ENCODE results near the gene CAMKV.
A peak's percentile ranks its signal among the peaks of the same experiment; 100 is the strongest.

The CAMKV gene

GRCh38 chr3:49895791-49896190 is 26.1 kb upstream of the CAMKV start:
- DNase-seq = no peak

- no peak for DNase-seq
These were observed 19.6 kb upstream of the CAMKV start for GRCh38 chr3:49889296-49889695.

GRCh38 chr3:49886922-49887265 is 17.2 kb upstream of the CAMKV start:
- DNase-seq = no peak

- DNase-seq = no peak
These were observed 14.3 kb upstream of the CAMKV start for GRCh38 chr3:49883998-49884397.

DNA sequence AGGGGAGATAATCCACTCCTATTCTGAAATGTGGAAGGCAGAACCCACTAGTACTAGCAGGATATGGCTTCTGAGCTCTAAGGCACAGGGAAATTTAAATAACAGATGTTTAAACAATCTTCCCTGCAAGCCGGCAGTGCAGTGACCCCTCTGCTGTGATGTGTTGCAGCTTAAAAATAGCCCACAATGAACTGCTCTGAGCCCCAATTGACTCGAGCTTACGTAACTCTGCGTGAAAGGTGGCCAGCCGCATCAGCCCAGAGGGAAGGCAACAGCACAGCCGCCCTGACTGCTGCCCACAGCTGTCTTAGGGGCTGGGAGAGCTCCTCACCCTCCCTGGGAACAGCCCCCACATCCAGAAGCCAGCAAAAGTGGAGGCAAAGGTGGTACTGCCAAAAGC is 12.5 kb upstream of the CAMKV start:
- DNase-seq = no peak

DNA sequence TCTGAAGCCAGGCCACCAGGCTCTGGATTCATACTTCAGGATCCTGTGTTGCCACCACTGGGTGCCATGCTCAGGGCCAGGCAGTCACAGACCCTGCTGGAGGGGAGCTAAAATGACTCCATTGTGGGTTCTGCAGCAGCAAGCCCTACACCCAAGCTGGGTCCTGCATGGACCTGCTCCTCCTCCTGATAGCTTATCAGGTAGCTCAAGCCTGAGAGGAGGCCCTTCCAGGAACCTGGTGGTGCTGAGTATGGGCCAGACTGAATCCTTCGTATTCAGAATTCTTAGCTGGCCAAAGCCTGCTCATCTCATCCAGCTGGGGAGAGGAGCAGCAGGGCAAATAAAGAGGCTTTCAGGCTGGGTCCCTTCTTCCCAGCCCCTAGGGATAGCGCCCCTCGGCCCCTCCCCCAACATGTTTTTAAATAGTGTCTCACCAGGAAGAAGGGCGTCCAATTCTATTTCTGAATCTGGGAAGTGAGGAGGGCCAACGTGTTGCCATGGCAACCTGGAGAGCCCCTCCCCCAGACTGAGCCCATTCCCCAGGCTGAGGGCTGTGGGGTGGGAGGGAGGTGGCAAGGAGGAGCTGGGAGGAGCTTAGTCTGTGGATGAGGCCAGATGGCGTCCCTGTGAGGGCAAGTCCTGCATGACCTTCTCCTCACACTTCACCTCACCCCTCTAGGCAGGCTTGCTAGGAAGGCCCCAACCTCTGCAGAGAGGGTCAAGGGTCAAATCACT is 11.0 kb upstream of the CAMKV start:
- no peak for DNase-seq

GRCh38 chr3:49879721-49880120 is 10.0 kb upstream of the CAMKV start:
- DNase-seq = no peak

- no peak for DNase-seq
These were observed 9.0 kb upstream of the CAMKV start for GRCh38 chr3:49878686-49879085.

DNA sequence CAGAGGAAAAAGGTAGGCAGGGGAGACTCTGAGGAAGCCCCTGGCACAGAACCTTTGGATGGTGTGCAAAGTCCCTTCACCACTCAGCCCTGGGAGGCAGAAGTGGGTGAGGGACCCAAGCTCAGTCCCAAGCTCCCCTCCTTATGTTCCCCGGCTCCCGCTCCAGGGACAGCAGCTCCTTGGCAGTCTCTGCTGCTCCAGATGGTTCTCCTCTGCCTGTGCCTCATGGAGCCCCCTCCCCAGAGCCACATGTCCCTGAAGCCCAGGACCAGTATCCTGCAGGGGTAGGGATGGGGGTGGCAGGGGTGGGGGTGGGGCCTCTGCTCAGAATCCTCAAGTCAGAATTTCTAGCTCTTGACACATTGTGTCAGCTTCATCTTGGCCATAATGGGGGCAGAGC is 8.0 kb upstream of the CAMKV start:
- no peak for DNase-seq

GRCh38 chr3:49876567-49876966 is 6.9 kb upstream of the CAMKV start:
- no peak for DNase-seq

DNA sequence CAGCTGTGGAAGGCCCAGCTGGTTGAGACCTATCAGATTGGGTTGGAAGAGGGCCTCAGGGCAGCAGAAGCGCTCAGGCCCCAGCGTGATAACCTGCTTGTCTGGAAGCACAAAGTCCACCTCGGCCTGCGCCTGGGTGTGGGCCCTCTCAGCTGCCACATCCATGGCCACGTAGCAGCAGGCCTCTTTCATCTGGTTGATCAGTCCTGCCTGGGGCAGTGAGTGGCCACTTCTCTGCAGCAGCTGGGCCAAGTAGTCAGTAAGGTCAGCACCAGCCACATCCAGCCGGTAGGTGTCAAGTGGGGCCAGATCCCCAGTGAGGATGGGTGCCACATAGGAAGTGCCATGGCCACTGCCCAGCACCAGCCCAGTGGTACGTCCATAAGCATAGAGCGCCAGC is 3.9 kb upstream of the CAMKV start:
- DNase-seq = no peak

DNA sequence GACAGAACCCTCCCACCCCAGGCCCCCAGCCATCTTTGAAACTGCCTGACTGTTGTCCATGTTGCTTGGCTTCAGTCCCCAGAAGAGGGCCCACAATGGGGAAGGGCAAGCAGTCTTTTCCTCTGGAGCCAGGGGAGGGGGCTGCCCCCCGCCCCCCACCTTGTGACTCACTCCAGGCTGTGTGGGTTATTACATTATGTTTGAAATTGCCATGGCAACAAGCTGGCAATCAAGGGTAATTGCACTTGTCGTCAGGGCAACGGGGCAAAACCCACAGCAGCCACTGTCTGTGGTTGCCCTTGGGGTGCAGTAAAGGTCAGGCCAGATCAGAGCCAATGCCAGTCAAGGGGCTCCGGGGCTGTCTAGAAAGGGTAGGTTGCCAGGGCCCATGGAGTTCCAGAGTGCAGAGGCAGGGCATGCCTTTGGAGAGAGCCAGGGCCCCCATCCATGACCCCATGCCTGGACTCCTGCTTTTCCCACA is 3.1 kb upstream of the CAMKV start:
- no peak for DNase-seq

GRCh38 chr3:49871531-49872153 is 1.9 kb upstream of the CAMKV start:
- DNase-seq = no peak

DNA sequence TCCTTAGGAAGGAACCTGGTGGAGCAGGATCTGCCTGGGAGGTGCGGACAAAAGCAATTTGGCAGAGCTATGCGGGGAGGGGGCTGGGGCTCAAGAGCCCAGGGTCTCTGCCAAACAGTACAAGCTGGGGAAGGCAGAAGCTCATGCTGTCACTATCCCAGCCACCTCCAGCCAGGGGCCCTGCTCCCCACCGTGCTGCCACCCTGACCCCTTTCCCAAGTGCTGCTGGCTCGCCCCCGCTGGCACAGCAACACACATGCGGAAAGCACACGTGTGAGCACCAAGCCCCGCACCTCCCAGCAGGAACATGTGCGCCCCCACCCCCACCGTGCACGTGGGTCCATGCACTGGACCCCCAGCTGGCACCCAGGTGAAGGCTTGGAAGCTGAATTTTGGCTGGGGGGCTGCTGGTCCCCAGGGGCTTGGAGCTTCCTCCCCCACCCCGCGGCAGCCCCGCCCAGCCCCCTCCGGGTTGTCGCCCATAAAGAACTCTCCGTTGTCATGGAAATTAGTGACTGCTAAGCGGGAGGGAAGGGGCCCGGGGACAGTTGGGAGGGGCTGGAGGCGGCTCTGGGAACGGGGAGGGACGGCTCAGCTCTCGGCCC is 742 bp downstream of the CAMKV start:
- DNase-seq = no peak

DNA sequence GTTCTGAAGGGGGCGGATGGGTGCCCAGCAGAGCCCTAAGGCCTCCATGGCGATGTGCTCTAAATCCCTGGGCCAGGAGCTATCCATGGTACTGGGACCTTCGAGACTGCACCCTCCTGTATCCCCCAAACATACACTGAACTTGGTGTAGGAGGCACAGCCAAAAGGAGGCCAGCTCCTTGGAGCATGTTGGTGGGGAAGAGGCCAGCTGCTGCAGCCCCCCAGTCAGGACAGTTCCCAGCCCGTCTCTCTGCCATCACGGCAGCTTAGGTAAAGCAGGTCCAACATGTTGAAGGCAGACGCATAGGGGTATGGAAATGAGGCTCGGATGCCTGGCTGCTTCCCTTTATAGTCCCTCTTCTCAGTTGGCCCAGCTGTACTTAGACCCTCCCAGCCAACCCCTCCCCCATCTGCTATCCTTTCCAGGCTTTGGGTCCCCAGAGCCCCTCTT is 1.8 kb downstream of the CAMKV start:
- DNase-seq = no peak

DNA sequence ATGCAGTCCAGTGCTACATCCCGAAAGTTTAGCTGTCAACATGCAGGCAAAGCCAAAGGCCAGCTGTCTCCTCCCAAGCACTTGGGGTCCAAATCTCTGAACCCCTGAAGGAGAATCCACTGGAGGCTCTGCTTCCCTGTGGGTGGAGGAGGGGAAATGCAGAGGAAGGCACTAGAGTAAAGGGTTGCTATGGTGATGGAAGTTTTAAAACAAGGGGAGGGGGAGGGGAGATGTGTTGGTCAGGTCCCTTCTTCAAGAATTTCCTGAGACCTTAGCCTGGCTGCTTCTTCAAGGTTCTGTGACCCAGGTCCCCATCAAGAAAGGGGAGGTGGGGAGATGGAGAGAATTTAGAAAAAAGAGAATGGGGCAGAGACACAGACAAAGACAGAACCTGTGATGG is 2.3 kb downstream of the CAMKV start:
- no peak for DNase-seq

DNA sequence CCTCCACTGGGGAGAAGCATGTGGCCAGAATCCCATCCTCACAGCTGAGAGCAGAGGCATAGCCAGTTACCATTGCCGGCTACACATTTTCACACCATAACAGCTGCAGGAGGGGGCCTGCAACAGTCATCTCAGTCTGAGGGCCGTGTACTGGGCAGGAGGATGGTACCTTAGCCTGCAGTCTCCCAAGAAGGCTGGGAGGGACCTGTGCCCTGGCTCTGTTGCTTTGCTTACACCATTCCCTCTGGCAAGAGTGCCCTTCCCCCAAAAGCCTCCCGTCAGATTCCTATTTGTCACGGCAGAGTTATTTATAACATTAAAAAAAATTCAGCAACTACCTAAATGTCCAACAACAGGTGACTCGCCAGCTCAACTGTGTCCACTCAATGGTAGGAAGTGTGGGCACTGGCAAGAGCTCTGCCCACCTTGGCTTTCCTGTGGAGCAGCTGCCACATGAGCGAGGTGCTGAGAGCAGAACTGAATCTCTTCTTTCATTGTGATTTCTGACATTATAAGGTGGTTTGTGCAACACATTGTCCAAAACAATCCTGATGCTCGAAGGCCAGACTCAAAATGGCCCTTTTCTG is 4.4 kb downstream of the CAMKV start:
- DNase-seq = no peak

DNA sequence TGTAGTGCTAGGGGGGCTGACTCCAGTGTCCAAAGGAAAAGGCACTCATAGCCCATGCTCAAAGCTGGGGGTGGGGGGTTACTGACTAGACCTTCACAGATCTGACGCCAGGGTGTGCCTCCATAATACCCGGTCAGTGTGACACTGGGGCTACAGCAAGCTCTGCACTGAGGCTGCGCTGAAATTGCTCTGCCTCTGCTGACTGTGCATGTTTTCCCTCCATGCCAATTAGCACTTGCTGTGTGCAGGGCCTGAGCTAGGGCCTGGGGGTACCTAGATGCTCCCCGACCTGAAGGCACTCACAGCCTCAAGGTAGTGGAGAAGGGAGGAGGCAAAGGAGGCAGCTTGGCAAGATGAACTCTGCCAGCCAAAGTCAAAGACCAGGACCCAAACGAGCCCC is 5.2 kb downstream of the CAMKV start:
- no peak for DNase-seq

GRCh38 chr3:49859576-49860305 is 10.0 kb downstream of the CAMKV start:
- DNase-seq = no peak

DNA sequence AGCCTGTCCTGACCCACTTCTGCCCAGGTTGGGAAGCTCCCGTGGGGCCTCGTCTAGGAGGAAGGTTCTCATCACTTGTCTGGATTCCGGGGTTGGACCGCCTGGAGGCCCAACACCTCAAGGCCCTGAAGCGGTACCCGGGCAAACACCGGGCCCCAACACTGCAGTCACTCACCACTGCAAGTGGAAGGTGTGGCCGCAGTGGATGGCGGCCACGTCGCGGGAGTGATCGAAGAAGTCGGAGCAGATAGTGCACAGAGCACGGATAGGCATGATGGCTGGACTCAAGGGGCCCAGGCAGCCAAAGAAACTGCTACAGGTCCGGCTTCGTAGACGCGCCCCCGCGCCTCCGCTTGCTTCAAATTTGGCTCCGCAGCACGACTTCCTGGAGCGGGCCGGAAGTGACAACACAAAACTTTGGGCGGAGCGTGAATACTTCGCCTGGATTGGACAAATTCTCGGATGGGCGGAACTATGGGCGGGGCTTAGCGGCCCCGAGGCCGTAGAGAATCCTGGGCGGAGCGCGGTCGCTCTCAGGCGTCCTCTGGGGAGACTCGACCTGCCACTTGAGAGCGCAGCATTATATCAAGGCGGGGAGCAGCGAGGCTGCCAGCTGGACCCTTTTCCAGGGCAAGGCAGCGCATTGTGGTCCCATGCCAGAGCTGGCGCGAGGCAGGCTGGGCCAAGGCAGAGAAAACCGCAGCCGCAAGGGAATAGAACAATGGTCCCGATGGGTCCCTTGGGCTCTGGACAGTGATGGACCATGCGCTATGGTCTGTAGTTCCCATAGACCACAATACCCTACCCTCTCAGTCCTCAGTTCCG is 13.3 kb downstream of the CAMKV start, which contains the start of gene TRAIP:
Gene TRAIP (minus strand): TSS at position 384 of the 825 bp plus-strand sequence. CDS start 111 bp downstream, at position 273.
- peak; percentile 98 for DNase-seq

- no peak for DNase-seq
These were observed 14.0 kb downstream of the CAMKV start for GRCh38 chr3:49855662-49856061.

DNA sequence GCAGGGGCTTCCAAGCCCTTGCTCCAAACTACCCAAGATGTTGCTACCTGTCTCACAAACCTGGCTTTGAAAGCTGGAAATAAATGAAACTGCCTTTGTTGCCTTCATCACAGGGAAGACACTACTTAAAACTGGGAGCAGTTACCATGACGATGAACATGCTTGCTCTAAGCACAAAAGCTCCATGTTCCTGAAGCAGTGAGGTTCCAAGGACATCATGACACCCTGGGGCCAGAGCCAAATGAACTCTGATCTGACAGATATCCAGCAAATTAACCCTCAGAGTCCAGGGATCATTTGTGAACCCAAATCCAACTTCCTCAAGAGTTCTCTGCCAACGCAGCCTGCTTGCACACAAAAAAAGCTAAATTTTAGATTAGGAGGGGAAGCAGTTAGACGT is 24.0 kb downstream of the CAMKV start:
- DNase-seq = no peak
